HEK293 (cell line): ENCODE data around the gene UBXN10.

Experiments
- HOXA7 ChIP-seq: sonication (generic); formaldehyde crosslinking; IDR thresholded peaks from 2 replicates; pipeline ENCODE4 v1.8.1; 2022; ENCODE audit warnings: missing genetic modification reagents, borderline replicate concordance
- KLF1 ChIP-seq: fragments of 450-650 bp; formaldehyde crosslinking; IDR thresholded peaks from 2 replicates; pipeline ENCODE4 v1.5.1; 2016; ENCODE audit warnings: missing biosample characterization, missing genetic modification characterization
- KLF10 ChIP-seq: fragments of 450-650 bp; IDR thresholded peaks from 2 replicates; pipeline ENCODE4 v1.5.1; 2018; ENCODE audit warnings: missing biosample characterization, mild to moderate bottlenecking, missing genetic modification characterization
- ZNF350 ChIP-seq: fragments of 450-650 bp; formaldehyde crosslinking; IDR thresholded peaks from 2 replicates; pipeline ENCODE4 v1.5.0; 2017; ENCODE audit warnings: missing biosample characterization, mild to moderate bottlenecking, missing genetic modification characterization
- ZNF416 ChIP-seq: fragments of 450-650 bp; formaldehyde crosslinking; IDR thresholded peaks from 2 replicates; pipeline ENCODE4 v1.5.1; 2016; ENCODE audit warnings: missing biosample characterization, missing genetic modification characterization
- ZNF510 ChIP-seq: fragments of 450-650 bp; formaldehyde crosslinking; IDR thresholded peaks from 2 replicates; pipeline ENCODE4 v1.5.1; 2018; ENCODE audit warnings: mild to moderate bottlenecking, missing genetic modification characterization, missing biosample characterization; ENCODE audit not compliant: insufficient replicate concordance
- ZNF660 ChIP-seq: fragments of 450-650 bp; IDR thresholded peaks from 2 replicates; pipeline ENCODE4 v1.5.1; 2018; ENCODE audit warnings: missing biosample characterization, mild to moderate bottlenecking, missing genetic modification characterization
- TF ChIP-seq, protein P1 (sequence below): fragments of 450-650 bp; formaldehyde crosslinking; IDR thresholded peaks from 2 replicates; pipeline ENCODE4 v1.5.1; 2016; ENCODE audit warnings: missing biosample characterization, missing genetic modification characterization
- TF ChIP-seq, protein P2 (sequence below): fragments of 450-650 bp; formaldehyde crosslinking; IDR thresholded peaks from 2 replicates; pipeline ENCODE4 v1.5.1; 2016; ENCODE audit warnings: missing biosample characterization, missing genetic modification characterization
- TF ChIP-seq, protein P3 (sequence below): fragments of 450-650 bp; formaldehyde crosslinking; IDR thresholded peaks from 2 replicates; pipeline ENCODE4 v1.5.1; 2016; ENCODE audit warnings: missing biosample characterization, missing genetic modification characterization, low read depth
- TF ChIP-seq, protein P4 (sequence below): fragments of 450-650 bp; formaldehyde crosslinking; IDR thresholded peaks from 2 replicates; pipeline ENCODE4 v1.5.1; 2017; ENCODE audit warnings: missing biosample characterization, missing genetic modification characterization

DNA sequence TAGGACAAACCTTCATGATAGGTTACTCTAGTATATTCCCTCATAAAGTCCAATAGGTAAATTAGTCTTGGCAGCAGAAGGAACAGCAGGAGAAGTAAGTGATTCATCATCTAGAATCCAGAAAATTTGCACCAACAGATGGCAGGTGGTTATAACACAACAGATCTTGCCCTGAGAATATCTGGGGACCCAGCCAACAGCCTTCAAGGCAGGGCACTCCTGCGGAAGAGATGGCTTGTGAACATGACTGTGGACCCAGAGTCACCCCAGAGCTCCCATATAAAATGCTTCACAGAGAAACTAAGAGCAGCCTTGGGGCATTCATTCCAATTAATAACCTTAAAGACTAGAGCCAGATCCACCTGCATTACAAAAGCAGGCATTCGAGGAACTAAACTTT, 8.3 kb downstream of the UBXN10 start:
- TF ChIP-seq, protein P1, sequence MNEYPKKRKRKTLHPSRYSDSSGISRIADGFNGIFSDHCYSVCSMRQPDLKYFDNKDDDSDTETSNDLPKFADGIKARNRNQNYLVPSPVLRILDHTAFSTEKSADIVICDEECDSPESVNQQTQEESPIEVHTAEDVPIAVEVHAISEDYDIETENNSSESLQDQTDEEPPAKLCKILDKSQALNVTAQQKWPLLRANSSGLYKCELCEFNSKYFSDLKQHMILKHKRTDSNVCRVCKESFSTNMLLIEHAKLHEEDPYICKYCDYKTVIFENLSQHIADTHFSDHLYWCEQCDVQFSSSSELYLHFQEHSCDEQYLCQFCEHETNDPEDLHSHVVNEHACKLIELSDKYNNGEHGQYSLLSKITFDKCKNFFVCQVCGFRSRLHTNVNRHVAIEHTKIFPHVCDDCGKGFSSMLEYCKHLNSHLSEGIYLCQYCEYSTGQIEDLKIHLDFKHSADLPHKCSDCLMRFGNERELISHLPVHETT (tag by site-specific recombination), result no peak
- TF ChIP-seq HOXA7 (no peak), KLF10 (no peak), ZNF350 (tag by site-specific recombination) (no peak), KLF1 (tag by site-specific recombination) (no peak), ZNF510 (tag by site-specific recombination) (no peak), ZNF416 (tag by site-specific recombination) (no peak), ZNF660 (tag by site-specific recombination) (no peak)
- TF ChIP-seq, protein P2, sequence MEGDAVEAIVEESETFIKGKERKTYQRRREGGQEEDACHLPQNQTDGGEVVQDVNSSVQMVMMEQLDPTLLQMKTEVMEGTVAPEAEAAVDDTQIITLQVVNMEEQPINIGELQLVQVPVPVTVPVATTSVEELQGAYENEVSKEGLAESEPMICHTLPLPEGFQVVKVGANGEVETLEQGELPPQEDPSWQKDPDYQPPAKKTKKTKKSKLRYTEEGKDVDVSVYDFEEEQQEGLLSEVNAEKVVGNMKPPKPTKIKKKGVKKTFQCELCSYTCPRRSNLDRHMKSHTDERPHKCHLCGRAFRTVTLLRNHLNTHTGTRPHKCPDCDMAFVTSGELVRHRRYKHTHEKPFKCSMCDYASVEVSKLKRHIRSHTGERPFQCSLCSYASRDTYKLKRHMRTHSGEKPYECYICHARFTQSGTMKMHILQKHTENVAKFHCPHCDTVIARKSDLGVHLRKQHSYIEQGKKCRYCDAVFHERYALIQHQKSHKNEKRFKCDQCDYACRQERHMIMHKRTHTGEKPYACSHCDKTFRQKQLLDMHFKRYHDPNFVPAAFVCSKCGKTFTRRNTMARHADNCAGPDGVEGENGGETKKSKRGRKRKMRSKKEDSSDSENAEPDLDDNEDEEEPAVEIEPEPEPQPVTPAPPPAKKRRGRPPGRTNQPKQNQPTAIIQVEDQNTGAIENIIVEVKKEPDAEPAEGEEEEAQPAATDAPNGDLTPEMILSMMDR, result no peak
- TF ChIP-seq, protein P3, sequence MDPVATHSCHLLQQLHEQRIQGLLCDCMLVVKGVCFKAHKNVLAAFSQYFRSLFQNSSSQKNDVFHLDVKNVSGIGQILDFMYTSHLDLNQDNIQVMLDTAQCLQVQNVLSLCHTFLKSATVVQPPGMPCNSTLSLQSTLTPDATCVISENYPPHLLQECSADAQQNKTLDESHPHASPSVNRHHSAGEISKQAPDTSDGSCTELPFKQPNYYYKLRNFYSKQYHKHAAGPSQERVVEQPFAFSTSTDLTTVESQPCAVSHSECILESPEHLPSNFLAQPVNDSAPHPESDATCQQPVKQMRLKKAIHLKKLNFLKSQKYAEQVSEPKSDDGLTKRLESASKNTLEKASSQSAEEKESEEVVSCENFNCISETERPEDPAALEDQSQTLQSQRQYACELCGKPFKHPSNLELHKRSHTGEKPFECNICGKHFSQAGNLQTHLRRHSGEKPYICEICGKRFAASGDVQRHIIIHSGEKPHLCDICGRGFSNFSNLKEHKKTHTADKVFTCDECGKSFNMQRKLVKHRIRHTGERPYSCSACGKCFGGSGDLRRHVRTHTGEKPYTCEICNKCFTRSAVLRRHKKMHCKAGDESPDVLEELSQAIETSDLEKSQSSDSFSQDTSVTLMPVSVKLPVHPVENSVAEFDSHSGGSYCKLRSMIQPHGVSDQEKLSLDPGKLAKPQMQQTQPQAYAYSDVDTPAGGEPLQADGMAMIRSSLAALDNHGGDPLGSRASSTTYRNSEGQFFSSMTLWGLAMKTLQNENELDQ, result no peak
- TF ChIP-seq, protein P4, sequence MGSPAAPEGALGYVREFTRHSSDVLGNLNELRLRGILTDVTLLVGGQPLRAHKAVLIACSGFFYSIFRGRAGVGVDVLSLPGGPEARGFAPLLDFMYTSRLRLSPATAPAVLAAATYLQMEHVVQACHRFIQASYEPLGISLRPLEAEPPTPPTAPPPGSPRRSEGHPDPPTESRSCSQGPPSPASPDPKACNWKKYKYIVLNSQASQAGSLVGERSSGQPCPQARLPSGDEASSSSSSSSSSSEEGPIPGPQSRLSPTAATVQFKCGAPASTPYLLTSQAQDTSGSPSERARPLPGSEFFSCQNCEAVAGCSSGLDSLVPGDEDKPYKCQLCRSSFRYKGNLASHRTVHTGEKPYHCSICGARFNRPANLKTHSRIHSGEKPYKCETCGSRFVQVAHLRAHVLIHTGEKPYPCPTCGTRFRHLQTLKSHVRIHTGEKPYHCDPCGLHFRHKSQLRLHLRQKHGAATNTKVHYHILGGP (tag by site-specific recombination), result no peak
